HepG2 (cell line): ENCODE data around the gene AP5Z1.

Experiments
- CHD2 ChIP-seq: IDR thresholded peaks from 2 replicates; pipeline ENCODE4 v1.6.1; 2011; ENCODE audit warnings: low read depth, low read length, improper control_type of control experiment
- CTCF ChIP-seq: sonication (generic); formaldehyde crosslinking; IDR thresholded peaks from 2 replicates; pipeline ENCODE4 v1.5.0; 2020; ENCODE audit warnings: mild to moderate bottlenecking, missing genetic modification reagents, moderate library complexity
- FOSL2 ChIP-seq: sonication (generic); formaldehyde crosslinking; IDR thresholded peaks from 2 replicates; pipeline ENCODE4 v1.4.0; 2020; ENCODE audit warnings: missing genetic modification reagents
- IRF9 ChIP-seq: sonication (generic); formaldehyde crosslinking; IDR thresholded peaks from 2 replicates; pipeline ENCODE4 v1.8.0; 2022; ENCODE audit warnings: missing genetic modification reagents, mild to moderate bottlenecking, borderline replicate concordance
- JUND ChIP-seq: sonication (generic); formaldehyde crosslinking; IDR thresholded peaks from 2 replicates; pipeline ENCODE4 v1.8.0; 2022; ENCODE audit warnings: mild to moderate bottlenecking, missing genetic modification reagents

GRCh38 chr7:4808565-4808964 lies 33.1 kb downstream of the AP5Z1 start:
- no peak for TF ChIP-seq IRF9 (CRISPR knock-in tag)
- no peak for TF ChIP-seq JUND
- TF ChIP-seq CTCF (CRISPR knock-in tag): no peak
- TF ChIP-seq CHD2: no peak
- no peak for TF ChIP-seq FOSL2 (CRISPR knock-in tag)
